GM23338 (cell line): ENCODE data around the gene ERC2.

ENCODE experiments used
- TF ChIP-seq, protein P1 (sequence below), 2 experiments: fragments of 200-600 bp in 1 of 2; sonication (generic) in 1 of 2; conservative IDR thresholded peaks; 2 replicates each; pipeline versions ENCODE4 v1.5.1 to v1.6.1; 2016 to 2017; ENCODE audit warnings: antibody characterized with exemption in 2 of 2, low read depth in 2 of 2, mild to moderate bottlenecking in 2 of 2, moderate library complexity in 1 of 2
- TF ChIP-seq, protein P2 (sequence below): IDR thresholded peaks from one replicate; pipeline ENCODE4 v1.6.1; 2018; ENCODE audit warnings: antibody characterized with exemption; ENCODE audit not compliant: unreplicated experiment

GRCh38 chr3:56012721-56013120, 455.5 kb downstream of the ERC2 start:
- TF ChIP-seq, protein P1, sequence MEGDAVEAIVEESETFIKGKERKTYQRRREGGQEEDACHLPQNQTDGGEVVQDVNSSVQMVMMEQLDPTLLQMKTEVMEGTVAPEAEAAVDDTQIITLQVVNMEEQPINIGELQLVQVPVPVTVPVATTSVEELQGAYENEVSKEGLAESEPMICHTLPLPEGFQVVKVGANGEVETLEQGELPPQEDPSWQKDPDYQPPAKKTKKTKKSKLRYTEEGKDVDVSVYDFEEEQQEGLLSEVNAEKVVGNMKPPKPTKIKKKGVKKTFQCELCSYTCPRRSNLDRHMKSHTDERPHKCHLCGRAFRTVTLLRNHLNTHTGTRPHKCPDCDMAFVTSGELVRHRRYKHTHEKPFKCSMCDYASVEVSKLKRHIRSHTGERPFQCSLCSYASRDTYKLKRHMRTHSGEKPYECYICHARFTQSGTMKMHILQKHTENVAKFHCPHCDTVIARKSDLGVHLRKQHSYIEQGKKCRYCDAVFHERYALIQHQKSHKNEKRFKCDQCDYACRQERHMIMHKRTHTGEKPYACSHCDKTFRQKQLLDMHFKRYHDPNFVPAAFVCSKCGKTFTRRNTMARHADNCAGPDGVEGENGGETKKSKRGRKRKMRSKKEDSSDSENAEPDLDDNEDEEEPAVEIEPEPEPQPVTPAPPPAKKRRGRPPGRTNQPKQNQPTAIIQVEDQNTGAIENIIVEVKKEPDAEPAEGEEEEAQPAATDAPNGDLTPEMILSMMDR (conservative IDR thresholded peaks at IDR 0.05; ENCODE audit: low read depth in 2 of 2) = no peak
- TF ChIP-seq, protein P2, sequence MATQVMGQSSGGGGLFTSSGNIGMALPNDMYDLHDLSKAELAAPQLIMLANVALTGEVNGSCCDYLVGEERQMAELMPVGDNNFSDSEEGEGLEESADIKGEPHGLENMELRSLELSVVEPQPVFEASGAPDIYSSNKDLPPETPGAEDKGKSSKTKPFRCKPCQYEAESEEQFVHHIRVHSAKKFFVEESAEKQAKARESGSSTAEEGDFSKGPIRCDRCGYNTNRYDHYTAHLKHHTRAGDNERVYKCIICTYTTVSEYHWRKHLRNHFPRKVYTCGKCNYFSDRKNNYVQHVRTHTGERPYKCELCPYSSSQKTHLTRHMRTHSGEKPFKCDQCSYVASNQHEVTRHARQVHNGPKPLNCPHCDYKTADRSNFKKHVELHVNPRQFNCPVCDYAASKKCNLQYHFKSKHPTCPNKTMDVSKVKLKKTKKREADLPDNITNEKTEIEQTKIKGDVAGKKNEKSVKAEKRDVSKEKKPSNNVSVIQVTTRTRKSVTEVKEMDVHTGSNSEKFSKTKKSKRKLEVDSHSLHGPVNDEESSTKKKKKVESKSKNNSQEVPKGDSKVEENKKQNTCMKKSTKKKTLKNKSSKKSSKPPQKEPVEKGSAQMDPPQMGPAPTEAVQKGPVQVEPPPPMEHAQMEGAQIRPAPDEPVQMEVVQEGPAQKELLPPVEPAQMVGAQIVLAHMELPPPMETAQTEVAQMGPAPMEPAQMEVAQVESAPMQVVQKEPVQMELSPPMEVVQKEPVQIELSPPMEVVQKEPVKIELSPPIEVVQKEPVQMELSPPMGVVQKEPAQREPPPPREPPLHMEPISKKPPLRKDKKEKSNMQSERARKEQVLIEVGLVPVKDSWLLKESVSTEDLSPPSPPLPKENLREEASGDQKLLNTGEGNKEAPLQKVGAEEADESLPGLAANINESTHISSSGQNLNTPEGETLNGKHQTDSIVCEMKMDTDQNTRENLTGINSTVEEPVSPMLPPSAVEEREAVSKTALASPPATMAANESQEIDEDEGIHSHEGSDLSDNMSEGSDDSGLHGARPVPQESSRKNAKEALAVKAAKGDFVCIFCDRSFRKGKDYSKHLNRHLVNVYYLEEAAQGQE = no peak
